HG02943 (cell line): ENCODE measurements around the gene CACNA1H.
"Not testable (repeated sequence)": the region's sequence is repeated elsewhere in the genome, so short reads cannot be mapped to it uniquely, and the experiment has no call there.

Experiments used
- ATAC-seq: cut with Tn5 transposase; IDR thresholded peaks from one replicate; pipeline ENCODE4 v1.9.1; 2021; ENCODE audit warnings: mild to moderate bottlenecking, low read depth, moderate library complexity; ENCODE audit not compliant: unreplicated experiment

The CACNA1H gene

DNA sequence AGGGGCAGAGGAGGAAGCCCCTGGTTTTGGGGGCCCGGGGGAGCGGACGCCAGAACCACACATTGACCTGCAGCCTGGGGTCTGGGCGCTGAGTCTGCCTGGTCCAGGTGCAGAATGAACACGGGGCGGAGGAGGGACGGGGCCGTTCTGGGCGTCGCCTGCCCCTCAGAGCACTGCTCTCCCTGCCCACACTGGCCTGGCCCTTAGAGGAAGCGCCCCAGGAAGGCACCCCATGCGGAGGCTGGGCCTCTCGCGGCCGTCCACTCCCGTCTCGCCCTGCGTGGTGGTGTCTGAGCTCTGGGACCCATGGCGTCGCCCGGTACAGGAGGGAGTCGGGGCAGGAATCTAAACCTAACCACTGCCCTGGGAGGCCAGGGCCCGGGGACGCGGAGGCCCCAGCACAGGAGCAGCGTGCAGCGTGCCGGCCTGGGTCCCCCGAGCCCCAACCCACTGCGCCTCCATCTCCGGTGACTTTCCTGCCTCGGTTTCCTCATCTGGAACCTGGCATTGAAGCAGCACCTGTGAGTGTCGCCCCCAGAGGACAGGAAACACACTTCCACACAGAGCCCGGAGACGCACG lies 107.3 kb downstream of the CACNA1H start:
- no peak for ATAC-seq

DNA sequence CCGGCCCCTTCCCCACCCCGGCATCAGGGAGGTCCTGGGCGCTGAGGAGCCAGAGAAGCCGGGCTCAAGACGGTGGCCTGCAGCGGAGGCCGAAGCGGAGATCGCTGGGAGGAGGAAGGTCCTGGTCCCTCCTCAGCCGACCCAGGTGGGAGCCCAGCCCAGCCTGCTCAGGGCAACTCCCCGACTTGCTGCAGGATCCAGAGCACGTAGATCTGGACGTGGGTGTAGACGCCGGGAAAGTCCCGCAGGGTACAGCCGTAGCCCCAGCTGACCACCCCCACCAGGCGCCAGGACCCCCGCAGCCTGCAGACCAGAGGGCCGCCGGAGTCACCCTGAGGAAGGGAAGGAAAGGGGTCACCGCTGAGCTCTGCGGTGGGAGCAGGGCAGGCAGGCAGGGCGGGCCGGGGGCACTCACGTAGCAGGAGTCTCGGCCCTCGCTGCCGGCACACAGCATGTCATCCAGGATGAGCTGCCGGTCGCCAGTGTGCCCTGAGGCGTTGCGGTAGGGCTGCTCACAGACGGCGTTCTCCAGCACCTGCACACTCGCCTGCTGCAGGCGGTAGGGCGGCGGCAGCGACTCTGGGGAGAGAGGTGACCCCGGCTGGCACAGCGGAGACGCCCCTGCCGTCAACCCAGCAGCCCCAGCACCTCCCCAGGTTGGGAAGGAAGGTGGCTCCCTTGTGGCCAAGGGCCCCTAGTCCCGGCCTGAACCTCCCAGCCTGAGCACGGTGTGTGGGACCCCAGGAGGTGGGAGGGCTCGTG lies 108.4 kb downstream of the CACNA1H start:
- no peak for ATAC-seq

DNA sequence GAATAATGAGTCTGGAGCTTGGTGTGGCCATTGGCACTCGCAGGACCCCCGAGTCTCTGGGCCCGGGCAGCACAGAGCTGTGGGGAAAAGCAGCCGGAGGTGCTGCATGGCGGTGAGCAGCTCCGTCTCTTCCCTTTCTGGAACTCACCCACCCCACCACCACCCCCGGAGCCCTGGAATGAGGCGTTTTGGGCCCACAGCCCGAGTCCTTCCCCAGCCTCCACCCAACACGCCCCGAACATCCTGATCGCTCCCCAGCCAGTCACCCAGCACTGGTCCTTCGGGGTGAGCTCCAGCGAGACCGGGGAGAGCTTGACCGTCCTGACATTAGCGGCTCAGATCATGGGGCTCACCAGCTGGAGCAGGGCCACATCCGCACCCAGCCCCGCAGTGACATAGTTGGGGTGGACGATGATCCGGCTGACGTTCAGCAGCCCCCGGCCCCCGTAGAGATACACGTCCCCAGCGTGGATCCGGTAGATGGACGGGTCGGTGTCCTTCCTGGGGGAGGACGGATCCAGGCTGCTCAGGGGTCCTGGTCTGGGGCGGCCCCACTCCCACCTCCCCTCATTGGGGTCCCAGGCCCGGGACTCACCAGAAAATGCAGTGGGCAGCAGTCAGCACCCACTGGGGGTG lies 109.4 kb downstream of the CACNA1H start:
- ATAC-seq = no peak

DNA sequence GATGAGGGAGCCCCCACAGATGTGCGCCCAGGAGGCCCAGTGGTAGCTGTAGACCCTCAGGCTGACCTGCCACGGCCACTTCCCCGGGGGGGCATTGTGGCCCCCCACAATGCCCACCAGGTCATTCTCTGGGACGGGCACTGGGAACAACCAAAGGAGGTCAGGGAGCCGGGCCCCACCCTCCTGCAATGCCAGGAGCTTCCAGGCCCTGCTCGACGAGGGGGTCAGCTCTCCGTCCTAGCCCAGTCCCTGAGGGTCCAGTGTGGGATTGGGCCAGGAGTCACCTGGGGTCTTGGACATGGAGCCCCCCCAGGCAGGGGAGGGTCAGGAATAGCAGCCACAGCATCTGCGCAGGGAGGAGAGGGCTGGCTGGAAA lies 109.9 kb downstream of the CACNA1H start:
- ATAC-seq = no peak

DNA sequence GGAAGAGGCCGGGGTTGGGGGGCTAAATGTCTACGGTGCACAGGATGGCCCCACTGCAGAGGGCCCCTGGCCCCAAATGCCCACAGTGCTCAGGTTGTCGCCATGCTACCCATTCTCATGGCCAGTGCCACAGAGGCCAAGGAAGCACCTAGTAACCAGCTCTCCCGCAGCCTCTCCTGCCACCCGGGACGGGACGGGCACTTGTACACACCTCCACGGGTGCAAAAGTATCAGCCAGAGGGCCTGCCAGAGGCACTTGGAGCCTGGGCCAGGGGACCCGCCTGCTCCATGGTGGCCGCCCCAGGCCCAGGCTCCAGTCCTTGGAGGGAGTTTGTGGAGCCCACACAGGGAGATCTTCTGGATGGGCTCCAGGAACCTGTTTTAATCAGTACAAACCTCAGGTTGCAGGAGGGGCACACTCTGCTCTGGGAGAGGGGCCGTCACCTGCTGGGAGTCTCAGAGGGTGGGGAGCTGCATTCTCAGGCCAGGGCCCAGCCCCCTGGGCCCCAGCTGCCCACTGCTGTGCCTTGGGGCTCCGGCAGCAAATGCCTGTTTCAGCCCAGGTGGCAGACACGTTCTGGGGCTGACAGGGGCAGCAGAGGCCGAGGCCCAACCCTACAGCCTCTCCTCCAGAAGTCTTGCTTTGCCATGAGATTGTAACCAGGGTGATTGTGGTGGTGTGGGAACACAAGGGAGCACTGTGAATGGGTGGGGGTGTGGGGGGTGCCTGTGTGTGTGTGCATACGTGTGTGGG lies 110.9 kb downstream of the CACNA1H start:
- no peak for ATAC-seq

DNA sequence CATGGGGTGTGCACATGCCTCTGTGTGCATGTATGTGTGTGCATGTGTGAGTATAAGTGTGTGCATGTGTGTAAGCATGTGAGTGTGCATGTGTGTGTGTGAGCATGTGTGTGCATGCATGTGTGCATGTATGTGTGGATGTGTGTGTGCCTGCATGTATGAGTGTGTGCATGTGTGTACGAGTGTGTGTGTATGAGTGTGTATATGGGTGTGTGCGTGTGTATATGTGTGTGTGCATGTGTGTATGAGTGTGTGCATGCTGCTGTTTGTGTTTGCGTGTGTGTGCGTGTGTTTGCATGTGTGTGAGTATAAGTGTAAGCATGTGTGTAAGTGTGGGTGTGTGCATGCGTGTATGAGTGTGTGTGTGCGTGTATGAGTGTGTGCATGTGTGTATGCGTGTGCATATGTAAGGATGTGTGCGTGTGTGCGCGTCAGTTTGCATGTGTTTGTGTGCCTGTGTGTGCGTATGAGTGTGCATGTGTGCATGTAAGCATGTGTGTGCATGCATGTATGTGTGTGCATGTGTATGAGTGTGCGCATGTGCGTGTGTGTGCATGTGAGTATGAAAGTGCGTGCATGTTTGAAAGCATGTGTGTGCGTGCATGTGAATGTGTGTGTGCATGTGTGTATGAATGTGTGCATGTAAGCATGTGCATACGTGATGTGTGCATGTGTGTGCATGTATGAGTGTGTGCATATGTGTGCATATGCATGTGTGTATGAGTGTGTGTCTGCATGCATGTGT lies 111.6 kb downstream of the CACNA1H start:
- ATAC-seq = no peak

DNA sequence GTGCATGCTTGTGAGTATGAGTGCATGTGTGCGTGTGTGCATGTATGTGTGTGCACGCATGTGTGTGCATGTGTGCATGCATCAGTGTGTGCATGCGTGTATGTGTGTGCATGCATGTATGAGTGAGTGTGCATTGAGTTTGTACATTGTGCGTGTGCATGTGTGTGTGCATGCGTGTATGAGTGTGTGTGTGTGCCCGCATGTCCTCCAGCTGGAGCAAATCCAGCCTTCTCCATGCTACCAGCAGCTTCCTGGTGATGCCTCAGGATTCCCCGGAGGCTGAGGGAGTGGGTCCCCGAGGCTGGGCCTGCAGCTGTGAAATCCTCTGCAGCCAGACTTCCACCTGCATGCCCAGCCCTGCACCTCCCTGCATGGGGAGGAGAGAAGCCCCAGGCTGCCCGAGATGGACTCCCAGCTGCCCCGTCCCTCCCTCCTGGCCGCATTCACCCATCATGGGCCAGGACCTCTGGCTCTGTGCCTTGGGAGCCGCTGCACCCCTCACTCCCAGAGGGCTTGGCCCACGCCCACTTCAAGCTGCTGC lies 112.3 kb downstream of the CACNA1H start:
- ATAC-seq = no peak

DNA sequence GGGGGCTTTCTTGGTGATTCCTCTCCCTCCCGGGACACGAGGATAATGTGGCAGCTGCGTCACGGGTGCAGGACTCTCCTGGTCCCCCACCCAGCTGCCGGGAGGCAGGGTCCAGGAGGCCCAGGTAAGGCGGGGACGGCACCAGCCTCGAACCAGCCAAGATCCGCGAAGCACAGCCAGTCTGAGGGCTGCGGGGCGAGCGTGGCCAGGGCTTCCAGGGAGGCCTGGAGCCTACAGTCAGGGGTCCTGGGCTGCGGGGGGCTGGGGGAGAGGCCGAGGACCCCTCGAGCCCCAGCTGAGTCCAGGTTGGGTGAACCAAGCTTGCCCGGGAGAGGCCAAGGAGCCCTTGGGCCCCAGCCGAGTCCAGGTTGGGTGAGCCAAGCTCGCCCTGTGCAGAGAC lies 112.9 kb downstream of the CACNA1H start:
- no peak for ATAC-seq

DNA sequence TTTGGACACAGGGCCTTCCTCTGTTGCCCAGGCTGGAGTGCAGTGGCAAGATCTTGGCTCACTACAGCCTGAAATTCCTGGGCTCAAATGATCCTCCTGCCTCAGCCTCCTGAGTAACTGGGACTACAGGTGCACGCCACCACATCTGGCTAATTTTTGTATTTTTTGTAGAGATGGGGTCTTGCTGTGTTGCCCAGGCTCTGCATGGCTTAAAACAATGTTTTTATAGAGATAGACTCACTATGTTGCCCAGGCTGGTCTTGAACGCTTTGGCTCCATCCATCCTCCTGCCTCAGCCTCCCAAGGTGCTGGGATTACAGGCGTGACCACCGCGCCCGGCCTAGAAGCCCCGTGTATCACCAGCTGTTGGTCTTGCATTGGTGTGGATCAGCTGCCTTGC lies 116.5 kb downstream of the CACNA1H start:
- ATAC-seq = not testable (repeated sequence)

DNA sequence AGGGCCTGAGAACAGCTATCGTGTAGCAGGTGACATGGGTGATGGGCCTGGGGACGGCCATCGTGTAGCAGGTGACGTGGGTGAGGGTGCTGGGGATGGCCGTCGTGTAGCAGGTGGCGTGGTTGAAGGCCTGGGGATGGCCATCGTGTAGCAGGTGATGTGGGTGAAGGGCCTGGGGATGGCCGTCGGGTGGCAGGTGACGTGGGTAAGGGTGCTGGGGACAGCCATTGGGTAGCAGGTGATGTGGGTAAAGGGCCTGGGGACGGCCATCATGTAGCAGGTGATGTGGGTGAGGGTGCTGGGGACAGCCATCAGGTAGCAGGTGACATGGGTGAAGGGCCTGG lies 118.4 kb downstream of the CACNA1H start:
- ATAC-seq = no peak
